ENCODE measurements around the gene CD34. TPM values are rescaled to one million over a fixed set of nuclear protein-coding genes. Genes with fewer than 3 reads are reported as not detected.
"Not testable (repeated sequence)": the region's sequence is repeated elsewhere in the genome, so short reads cannot be mapped to it uniquely, and the experiment has no call there.

The CD34 gene
- 100 to 1,000 TPM; 103 to 118 (median 116) TPM for polyA plus RNA-seq (ENCODE audit: insufficient read length in 3 of 3)

GRCh38 chr1:207910591-207911354 lies at the start of gene CD34:
CD34 (minus strand) TSS chr1:207911125; CDS start chr1:207911080, 45 bp downstream.
- no peak for DNase-seq (ENCODE audit: low read depth in 3 of 3, low spot score in 2 of 3)

GRCh38 chr1:207960346-207960745 lies 49.4 kb upstream of the CD34 start:
- DNase-seq (ENCODE audit: low read depth in 3 of 3, low spot score in 2 of 3) = no peak

DNA sequence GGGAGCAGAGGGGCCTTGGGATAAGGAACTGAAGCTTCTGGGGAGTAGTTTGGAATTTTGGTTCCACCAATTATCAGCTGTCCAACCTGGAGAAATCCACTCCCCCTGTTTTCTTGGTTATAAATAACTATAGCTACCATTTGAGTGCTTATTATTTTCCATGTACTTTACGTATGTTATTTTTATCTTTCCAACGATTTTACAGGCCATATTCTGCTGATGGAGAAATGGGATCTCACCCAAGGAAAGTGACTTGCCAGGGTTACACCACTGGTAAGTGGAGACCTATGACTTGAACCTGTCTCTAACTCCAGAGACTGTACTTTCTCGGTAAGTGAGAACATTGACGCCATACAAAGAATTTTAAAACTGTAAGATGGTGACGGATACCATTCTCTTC lies 49.0 kb upstream of the CD34 start:
- no peak for DNase-seq (ENCODE audit: low read depth in 3 of 3, low spot score in 2 of 3)

- no peak for DNase-seq (ENCODE audit: low read depth in 3 of 3, low spot score in 2 of 3)
These were observed 48.4 kb upstream of the CD34 start for GRCh38 chr1:207959141-207959825.

GRCh38 chr1:207958376-207959139 lies 47.6 kb upstream of the CD34 start:
- DNase-seq (ENCODE audit: low read depth in 3 of 3, low spot score in 2 of 3) = no peak

- no peak for DNase-seq (ENCODE audit: low read depth in 3 of 3, low spot score in 2 of 3)
These were observed 46.1 kb upstream of the CD34 start for GRCh38 chr1:207956986-207957385.

DNA sequence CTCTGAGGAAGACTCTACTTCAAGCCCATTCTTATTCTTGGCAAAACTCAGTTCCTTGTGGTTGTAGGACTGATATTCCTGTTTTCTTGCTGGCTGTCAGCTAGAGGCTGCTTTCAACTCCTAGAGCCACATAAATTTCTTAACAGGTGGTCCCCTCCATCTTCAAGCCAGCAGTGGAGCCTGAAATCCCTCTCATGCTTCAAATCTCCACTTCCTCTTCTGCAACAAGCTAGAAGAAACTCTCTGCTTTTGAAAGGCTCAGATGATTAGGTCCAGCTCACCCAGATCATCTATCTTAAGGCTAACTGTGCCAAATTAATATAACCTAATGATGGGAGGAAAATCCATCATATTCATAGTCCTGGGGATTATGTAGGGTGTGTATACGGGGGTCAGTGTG lies 43.2 kb upstream of the CD34 start:
- DNase-seq (ENCODE audit: low read depth in 3 of 3, low spot score in 2 of 3) = no peak

DNA sequence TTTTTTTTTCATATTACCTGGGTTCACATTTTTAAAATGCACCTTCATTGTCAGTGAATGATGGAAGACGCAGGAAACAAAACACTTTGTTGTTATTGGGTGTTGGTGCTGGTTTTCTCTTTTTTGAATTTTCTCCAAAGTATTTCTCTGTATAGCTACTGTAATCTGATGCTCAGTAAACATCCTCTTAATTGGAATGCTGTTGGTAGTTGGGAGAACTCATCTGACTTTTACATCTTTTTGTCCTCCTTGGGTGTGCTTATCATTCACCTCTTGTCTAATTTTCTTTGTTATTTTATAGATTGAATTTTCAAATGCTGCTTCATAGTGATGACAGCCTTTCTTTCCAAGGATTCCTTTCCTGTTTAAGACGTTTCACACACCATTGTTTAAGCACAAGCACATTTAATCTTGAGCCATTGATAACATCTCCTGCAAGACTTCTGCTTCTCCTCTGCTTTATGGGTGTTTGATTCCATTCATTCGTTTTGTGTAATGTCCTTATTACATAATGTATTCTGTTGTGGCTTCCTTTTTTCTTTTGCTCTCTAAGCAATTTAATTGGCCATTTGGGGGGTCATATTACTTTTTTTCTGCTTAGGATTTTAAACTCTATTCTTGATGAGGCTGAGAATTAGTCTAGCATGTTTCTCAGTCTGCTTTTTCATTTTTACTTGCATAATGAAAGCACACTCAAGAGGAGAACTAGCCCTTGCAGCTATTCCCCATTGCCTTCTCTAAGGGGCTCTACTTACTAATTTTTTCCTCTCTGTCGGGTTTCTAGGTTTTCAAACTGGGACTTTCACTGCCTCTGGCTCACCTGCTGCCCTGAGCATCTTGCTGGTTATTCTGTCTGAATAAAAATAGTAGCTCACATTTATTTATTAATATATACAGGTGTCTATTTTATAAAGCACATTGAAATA lies 42.0 kb upstream of the CD34 start:
- DNase-seq (ENCODE audit: low read depth in 3 of 3, low spot score in 2 of 3) = no peak

GRCh38 chr1:207951652-207952051 lies 40.7 kb upstream of the CD34 start:
- DNase-seq (ENCODE audit: low read depth in 3 of 3, low spot score in 2 of 3) = no peak

GRCh38 chr1:207950750-207951149 lies 39.8 kb upstream of the CD34 start:
- no peak for DNase-seq (ENCODE audit: low read depth in 3 of 3, low spot score in 2 of 3)

GRCh38 chr1:207949571-207950195 lies 38.8 kb upstream of the CD34 start:
- DNase-seq (ENCODE audit: low read depth in 3 of 3, low spot score in 2 of 3) = no peak

- no peak for DNase-seq (ENCODE audit: low read depth in 3 of 3, low spot score in 2 of 3)
These were observed 37.8 kb upstream of the CD34 start for GRCh38 chr1:207948536-207949250.

DNA sequence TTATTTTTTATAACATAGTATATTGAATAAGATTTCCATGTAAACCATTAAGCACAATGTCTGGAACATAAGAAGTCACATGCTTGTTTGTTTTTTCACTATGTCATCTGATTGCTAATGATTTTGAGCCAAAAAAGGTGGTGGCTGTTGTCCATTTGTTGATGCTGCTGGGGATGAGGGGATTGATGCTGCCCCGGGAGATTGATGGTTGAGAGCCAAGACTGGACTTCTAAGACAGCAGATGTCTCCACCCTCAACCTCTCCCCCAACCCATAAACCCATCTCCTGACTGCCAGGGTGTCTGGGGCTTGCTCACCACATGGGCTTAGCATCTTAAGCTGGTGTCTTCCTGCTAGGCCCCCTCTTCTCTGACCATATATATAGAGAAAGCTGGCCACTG lies 35.8 kb upstream of the CD34 start:
- DNase-seq (ENCODE audit: low read depth in 3 of 3, low spot score in 2 of 3) = no peak

DNA sequence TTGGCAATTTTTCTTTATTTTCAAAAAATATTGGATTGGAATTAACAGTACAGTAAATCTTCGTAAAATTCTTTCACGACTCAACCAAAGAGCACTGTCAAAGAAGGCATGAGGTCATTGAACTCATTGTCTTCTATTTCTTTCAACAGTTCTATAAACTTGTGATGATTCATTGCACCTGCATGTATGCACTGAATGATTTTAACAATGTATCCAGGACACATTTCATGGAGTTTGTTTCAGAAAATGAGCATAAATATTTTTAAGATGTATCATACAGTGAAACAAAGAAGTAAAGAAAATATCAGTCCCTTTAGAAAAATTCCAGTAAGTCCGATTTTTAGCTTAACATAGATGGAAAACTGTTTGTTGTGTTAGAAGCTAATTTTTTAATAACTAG lies 33.6 kb upstream of the CD34 start:
- no peak for DNase-seq (ENCODE audit: low read depth in 3 of 3, low spot score in 2 of 3)

DNA sequence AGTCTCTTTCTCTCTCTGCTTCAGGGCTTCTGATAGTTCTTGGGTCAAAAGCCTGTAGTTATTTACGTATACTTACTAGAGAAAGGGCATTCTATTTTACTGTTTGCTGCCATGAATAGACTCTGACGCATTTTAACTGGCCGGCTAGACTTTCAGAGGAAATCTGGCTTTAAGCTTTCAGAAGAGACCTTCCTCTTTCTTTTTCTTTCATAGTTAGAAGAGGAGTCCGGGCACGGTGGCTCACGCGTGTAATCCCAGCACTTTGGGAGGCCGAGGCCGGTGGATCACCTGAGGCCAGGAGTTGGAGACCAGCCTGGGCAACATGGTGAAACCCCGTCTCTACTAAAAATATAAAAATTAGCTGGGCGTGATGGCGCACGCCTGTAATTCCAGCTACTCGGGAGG lies 31.4 kb upstream of the CD34 start:
- DNase-seq (ENCODE audit: low read depth in 3 of 3, low spot score in 2 of 3) = not testable (repeated sequence)

DNA sequence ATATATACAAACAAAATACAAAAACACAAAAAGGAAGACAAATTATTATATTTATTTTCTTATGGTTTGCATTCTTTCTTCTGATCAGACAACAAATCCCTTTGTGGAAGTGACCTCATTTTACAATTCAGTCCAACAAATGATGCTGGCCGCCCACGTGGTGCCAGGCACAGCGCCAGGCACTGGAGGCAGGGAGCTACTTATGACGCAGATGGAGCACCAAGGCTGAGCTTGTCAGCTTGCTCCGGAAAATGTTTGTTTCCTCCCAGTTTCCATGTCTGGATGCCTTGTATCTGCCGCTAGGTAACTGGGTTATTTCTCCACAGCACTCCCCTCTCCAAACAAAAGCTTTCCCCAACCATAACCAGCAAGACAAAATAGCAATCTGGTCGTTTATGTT lies 30.7 kb upstream of the CD34 start:
- no peak for DNase-seq (ENCODE audit: low read depth in 3 of 3, low spot score in 2 of 3)

GRCh38 chr1:207938016-207938415 lies 27.1 kb upstream of the CD34 start:
- DNase-seq (ENCODE audit: low read depth in 3 of 3, low spot score in 2 of 3) = no peak

- DNase-seq (ENCODE audit: low read depth in 3 of 3, low spot score in 2 of 3) = no peak
These were observed 26.3 kb upstream of the CD34 start for GRCh38 chr1:207937204-207937603.

- no peak for DNase-seq (ENCODE audit: low read depth in 3 of 3, low spot score in 2 of 3)
These were observed 24.2 kb upstream of the CD34 start for GRCh38 chr1:207935166-207935583.

Data from right renal cortex interstitium (tissue), 3 donors.